ENCODE data around the gene IL34.

DNA sequence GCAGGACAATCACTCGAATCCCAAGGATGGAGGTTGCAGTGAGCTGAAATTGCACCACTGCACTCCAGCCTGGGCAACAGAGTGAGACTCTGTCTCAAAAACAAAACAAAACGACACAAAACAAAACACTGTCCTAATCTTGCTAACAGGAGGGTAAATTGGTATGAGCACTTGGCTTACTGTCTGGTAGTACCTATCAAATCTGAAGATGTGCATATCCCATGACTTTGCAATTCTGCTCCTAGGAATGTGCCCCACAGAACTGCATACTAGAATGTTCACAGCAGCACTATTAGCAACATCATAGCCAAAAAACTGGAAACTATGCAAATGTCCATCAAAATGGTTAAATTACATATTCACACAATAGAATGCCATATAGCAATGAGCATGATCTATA is 23.8 kb downstream of the IL34 start:
- TF ChIP-seq EP300 (IDR thresholded peaks at IDR 0.05; ENCODE audit: low read depth) (no peak), POLR2A (IDR thresholded peaks at IDR 0.05) (no peak), POLR2AphosphoS5 (IDR thresholded peaks at IDR 0.05) (no peak)
- TF ChIP-seq, protein P1, sequence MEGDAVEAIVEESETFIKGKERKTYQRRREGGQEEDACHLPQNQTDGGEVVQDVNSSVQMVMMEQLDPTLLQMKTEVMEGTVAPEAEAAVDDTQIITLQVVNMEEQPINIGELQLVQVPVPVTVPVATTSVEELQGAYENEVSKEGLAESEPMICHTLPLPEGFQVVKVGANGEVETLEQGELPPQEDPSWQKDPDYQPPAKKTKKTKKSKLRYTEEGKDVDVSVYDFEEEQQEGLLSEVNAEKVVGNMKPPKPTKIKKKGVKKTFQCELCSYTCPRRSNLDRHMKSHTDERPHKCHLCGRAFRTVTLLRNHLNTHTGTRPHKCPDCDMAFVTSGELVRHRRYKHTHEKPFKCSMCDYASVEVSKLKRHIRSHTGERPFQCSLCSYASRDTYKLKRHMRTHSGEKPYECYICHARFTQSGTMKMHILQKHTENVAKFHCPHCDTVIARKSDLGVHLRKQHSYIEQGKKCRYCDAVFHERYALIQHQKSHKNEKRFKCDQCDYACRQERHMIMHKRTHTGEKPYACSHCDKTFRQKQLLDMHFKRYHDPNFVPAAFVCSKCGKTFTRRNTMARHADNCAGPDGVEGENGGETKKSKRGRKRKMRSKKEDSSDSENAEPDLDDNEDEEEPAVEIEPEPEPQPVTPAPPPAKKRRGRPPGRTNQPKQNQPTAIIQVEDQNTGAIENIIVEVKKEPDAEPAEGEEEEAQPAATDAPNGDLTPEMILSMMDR (IDR thresholded peaks at IDR 0.05), result no peak

Measured in transverse colon (tissue), 4 donors.